Heart left ventricle (tissue), 16 donors: ENCODE measurements around the gene LARP4. TPM values are rescaled to one million over a fixed set of nuclear protein-coding genes. Genes with fewer than 3 reads are reported as not detected.

Experiments used
- ATAC-seq, 4 donors: fragments of 200-7000 bp; cut with Tn5 transposase; one replicate each; pipeline ENCODE4 v1.9.1; 2020 to 2022; ENCODE audit warnings: moderate library complexity in 4 of 4, mild to moderate bottlenecking in 3 of 4, moderate number of reproducible peaks in 1 of 4
- DNase-seq, 5 donors: peaks; one replicate each; pipeline ENCODE4 v3.0.0-alpha.2; 2020
- H3K27ac ChIP-seq, 12 donors: fragments of 200-600 bp; sonication (generic) in 4 of 12; one replicate each; pipeline versions ENCODE4 v1.5.0 to v1.8.0; 2016 to 2022; ENCODE audit warnings: mild to moderate bottlenecking in 2 of 12
- H3K27me3 ChIP-seq, 9 donors: fragments of 200-600 bp; sonication (generic) in 2 of 9; one replicate each; pipeline versions ENCODE4 v1.5.1 to v1.8.0; 2016 to 2022; ENCODE audit warnings: mild to moderate bottlenecking in 3 of 9
- H3K36me3 ChIP-seq, 9 donors: fragments of 200-600 bp; sonication (generic) in 2 of 9; one replicate each; pipeline versions ENCODE4 v1.5.0 to v1.8.0; 2018 to 2022; ENCODE audit warnings: mild to moderate bottlenecking in 2 of 9
- H3K4me1 ChIP-seq, 12 donors: fragments of 200-600 bp; sonication (generic) in 4 of 12; one replicate each; pipeline versions ENCODE4 v1.5.0 to v1.8.0; 2016 to 2022; ENCODE audit warnings: mild to moderate bottlenecking in 3 of 12
- H3K4me3 ChIP-seq, 12 donors: fragments of 200-600 bp; sonication (generic) in 4 of 12; one replicate each; pipeline versions ENCODE4 v1.5.0 to v1.8.0; 2017 to 2022; ENCODE audit warnings: mild to moderate bottlenecking in 9 of 12, moderate library complexity in 4 of 12
- H3K9me3 ChIP-seq, 12 donors: fragments of 200-600 bp; sonication (generic) in 4 of 12; one replicate each; pipeline versions ENCODE4 v1.5.0 to v1.8.0; 2016 to 2022; ENCODE audit warnings: mild to moderate bottlenecking in 1 of 12
- CTCF ChIP-seq, 12 donors: fragments of 200-600 bp; sonication (generic) in 4 of 12; IDR thresholded peaks; one replicate each; pipeline versions ENCODE4 v1.5.0 to v1.8.0; 2018 to 2022; ENCODE audit warnings: antibody characterized with exemption in 12 of 12, mild to moderate bottlenecking in 5 of 12
- POLR2A ChIP-seq, 2 donors: fragments of 450-650 bp; IDR thresholded peaks; one replicate each; pipeline ENCODE4 v1.6.1; 2017; ENCODE audit warnings: antibody characterized with exemption in 2 of 2, mild to moderate bottlenecking in 2 of 2, moderate library complexity in 2 of 2
- WGBS, 4 donors: extraction: QIAGEN DNeasy Blood & Tissue Kit in 2 of 4; methylation state at CpG; one replicate each; pipeline versions ENCODE4 v1.1.5 to v1.1.7; 2013 to 2018; 5-methylcytosine and 5-hydroxymethylcytosine counted together
- intact Hi-C, 10 donors: fragments of 100-400 bp; cut with DNase I; formaldehyde crosslinking; loops; one replicate each; pipeline versions ENCODE4 v1.11.1 to v1.14.2; 2022
- polyA plus RNA-seq, 2 donors: library from polyadenylated mRNA; stranded (reverse); fragments of 200-250 nt; gene quantifications; one replicate each; pipeline ENCODE4 v1.2.3, GENCODE V29; 2013
- total RNA-seq, 9 donors: library from RNA; depleted of rRNA in 2 of 9; stranded (reverse); fragments of >200 nt in 2 of 9; fragmentation: NEBNext Ultra II Directional in 3 of 9; extraction: Animal tissue kit (Norgen Biotek cat#: 25700) in 3 of 9; gene quantifications; one replicate each; pipeline versions ENCODE4 v1.1.0 to v1.2.4, GENCODE V29; 2016 to 2023
- donor health status: ischemic (EF 13 %, LVEDD 7.1; RV severe dilation, severe dysfunction).
- donor health status: healthy with polysubstance abuse.
- donor health status: DM: no; HTN: yes; CAD: no.
- donor health status: DM: no; HTN: no; CAD: no.
- donor health status: ischemic (EF 25% LVEDD 6.9; RV normal size, moderate dysfunction).
- donor health status: ischemic (EF 25% LVEDD 5.7; RV mildly dilated, moderate dysfunction).
- donor health status: healthy.
- donor health status: DM: yes; HTN: yes; CAD: no.
- donor health status: ischemic (EF 35%, LVEDD 5.7; RV mildly dilated, moderate dysfunction).
- donor health status: nonischemic (EF 11% LVEDD 7.7; RV severe dilation, severe dysfunction).
- donor health status: DM: yes; HTN: yes; CAD: no.
- donor health status: PGD.
- donor health status: ischemic (EF 29% LVEDD 5.4; RV normal size, mild dysfunction).
- donor health status: nonischemic (EF 23%, LVEDD 6.1; RV moderate dilation, normal function).

The LARP4 gene
- total and polyA plus RNA-seq, 11 donors = 10.3 to 77.1 (median 50.9) TPM

- no peak overlapping the region for H3K4me3 ChIP-seq
- H3K27me3 ChIP-seq = no peaks in the 10 kb centered on the region
- TF ChIP-seq CTCF (IDR thresholded peaks at IDR 0.05) (no peak), POLR2A (IDR thresholded peaks at IDR 0.05) (no peak)
- DNase-seq = no peak
- peaks cover 0 to 9% (median 4%) of the 10 kb centered on the region in 12 donors for H3K4me1 ChIP-seq
- no peak for ATAC-seq
- H3K9me3 ChIP-seq = no peaks in the 10 kb centered on the region
- no peak overlapping the region for H3K27ac ChIP-seq
- intact Hi-C loops = no loop called here
- no peaks in the 10 kb centered on the region for H3K36me3 ChIP-seq
- 68 to 96% (median 88%) methylated on average over 3 of the region's 3 CpGs for WGBS, 4 donors
These were observed 3.5 kb upstream of the LARP4 start for GRCh38 chr12:50397117-50397650.

DNA sequence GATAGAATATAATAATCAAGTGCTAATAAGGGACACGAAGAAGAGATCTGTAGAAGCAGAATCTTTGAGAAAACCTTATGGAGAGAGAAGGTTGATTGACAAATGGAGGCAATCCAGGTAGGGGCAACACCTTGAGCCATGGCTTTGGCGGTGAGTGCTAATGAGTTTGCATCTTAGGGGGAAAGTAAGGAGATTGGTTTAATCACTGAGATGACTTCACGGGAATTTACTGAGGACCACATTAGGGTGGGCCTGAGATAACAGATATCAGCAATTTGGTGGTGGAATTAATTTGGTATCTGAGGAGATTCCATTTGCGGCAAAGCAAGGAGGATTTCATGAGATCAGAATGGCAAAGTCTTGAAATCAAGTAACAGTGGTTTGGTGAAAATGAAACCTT, 1.8 kb upstream of the LARP4 start:
- intact Hi-C loops = no loop called here
- H3K27ac ChIP-seq = no peak overlapping the region
- no peak overlapping the region for H3K4me3 ChIP-seq
- no peaks in the 10 kb centered on the region for H3K36me3 ChIP-seq
- DNase-seq = no peak
- no peaks in the 10 kb centered on the region for H3K27me3 ChIP-seq
- no peaks in the 10 kb centered on the region for H3K9me3 ChIP-seq
- WGBS, 4 donors = 70 to 82% (median 72%) methylated on average over 4 of the region's 4 CpGs
- no peak for ATAC-seq
- TF ChIP-seq CTCF (IDR thresholded peaks at IDR 0.05) (no peak), POLR2A (IDR thresholded peaks at IDR 0.05) (no peak)
- peaks cover 0 to 24% (median 18%) of the 10 kb centered on the region in 12 donors for H3K4me1 ChIP-seq

DNA sequence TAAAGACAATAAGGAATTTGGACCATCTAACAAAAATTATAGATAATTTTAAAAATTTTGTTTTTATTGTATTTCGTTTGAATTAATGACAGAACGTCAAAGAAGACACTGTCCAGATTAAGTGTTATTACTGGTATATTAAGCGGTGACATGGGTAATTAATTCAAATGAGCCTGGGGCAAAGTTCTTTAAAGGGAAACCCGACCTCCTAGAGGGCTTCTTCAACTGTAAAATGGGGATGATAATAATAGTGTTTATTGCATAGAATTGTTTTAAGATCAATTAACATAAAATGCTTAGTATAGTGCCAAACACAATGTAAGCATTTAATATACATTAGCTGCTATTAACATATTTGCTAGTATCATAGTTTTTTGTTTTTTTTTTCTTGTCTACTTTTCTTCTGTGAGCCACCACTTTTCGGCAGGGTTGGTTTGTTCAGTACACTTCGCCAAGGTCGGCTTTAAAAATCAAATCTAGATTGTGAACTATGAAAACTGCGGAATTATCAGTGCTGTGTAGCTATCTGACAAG, 514 bp upstream of the LARP4 start:
- H3K27me3 ChIP-seq = no peaks in the 10 kb centered on the region
- WGBS, 4 donors = 37 to 38% (median 38%) methylated on average over 8 of the region's 8 CpGs
- no peaks in the 10 kb centered on the region for H3K9me3 ChIP-seq
- TF ChIP-seq POLR2A (IDR thresholded peaks at IDR 0.05) (no peak), CTCF (IDR thresholded peaks at IDR 0.05) (no peak)
- H3K36me3 ChIP-seq = no peaks in the 10 kb centered on the region
- peak overlapping the region; percentile 49 to 96 (median 84) for H3K4me3 ChIP-seq
- peaks cover 0 to 29% (median 18%) of the 10 kb centered on the region in 12 donors for H3K4me1 ChIP-seq
- intact Hi-C loops = loop anchor here in 1 of 10 donors (10.0 kb wide), 1 partner anchor 325 kb away; no protein-coding TSS in a partner anchor
- ATAC-seq = no peak
- H3K27ac ChIP-seq = peak overlapping the region; percentile 83 to 96 (median 91)
- no peak for DNase-seq

- WGBS, 4 donors = 1 to 2% (median 1%) methylated on average over 16 of the region's 16 CpGs
- peak overlapping the region; percentile 49 to 96 (median 84) for H3K4me3 ChIP-seq
- TF ChIP-seq POLR2A (IDR thresholded peaks at IDR 0.05) (peak in 1 of 2 donors; percentile 14), CTCF (IDR thresholded peaks at IDR 0.05) (no peak)
- H3K4me1 ChIP-seq = peaks cover 0 to 29% (median 18%) of the 10 kb centered on the region in 12 donors
- H3K27ac ChIP-seq = peak overlapping the region; percentile 83 to 96 (median 91)
- intact Hi-C loops = loop anchor here in 1 of 10 donors (10.0 kb wide), 1 partner anchor 327 kb away; no protein-coding TSS in a partner anchor
- H3K9me3 ChIP-seq = no peaks in the 10 kb centered on the region
- H3K27me3 ChIP-seq = no peaks in the 10 kb centered on the region
- DNase-seq = peak in 1 of 5 donors; percentile 18
- no peaks in the 10 kb centered on the region for H3K36me3 ChIP-seq
- peak in 3 of 4 donors; percentile 11 to 31 (median 30) for ATAC-seq
These were observed 906 bp downstream of the LARP4 start for GRCh38 chr12:50401500-50402081.
